Astrocyte of the spinal cord (primary cell): ENCODE measurements around the gene NDUFB7.
"Not testable (repeated sequence)": the region's sequence is repeated elsewhere in the genome, so short reads cannot be mapped to it uniquely, and the experiment has no call there.

Experiments
- DNase-seq: peaks from one replicate; pipeline ENCODE4 v3.0.0; 2011; ENCODE audit warnings: low read depth, low spot score
- H3K4me3 ChIP-seq: 2 replicates; pipeline ENCODE4 v1.5.1; 2011; ENCODE audit warnings: low read depth, mild to moderate bottlenecking, low read length, moderate library complexity
- CTCF ChIP-seq: IDR thresholded peaks from 2 replicates; pipeline ENCODE4 v1.5.1; 2012; ENCODE audit warnings: low read depth, mild to moderate bottlenecking, low read length, inconsistent platforms
- in situ Hi-C: cut with HindIII; loops from 2 replicates; pipeline ENCODE4 v1.10.0; 2017; ENCODE audit warnings: low sequenced_read_pairs

NDUFB7 gene

GRCh38 chr19:14553042-14553938, 18.6 kb downstream of the NDUFB7 start:
- H3K4me3 ChIP-seq, result no peak overlapping the region
- in situ Hi-C loops, result no loop called here
- DNase-seq, result no peak
- TF ChIP-seq CTCF, result no peak

- H3K4me3 ChIP-seq, in situ Hi-C loops, DNase-seq: not testable (repeated sequence)
These were observed 19.9 kb downstream of the NDUFB7 start for GRCh38 chr19:14552006-14552360.

GRCh38 chr19:14551134-14552005, 20.5 kb downstream of the NDUFB7 start:
- H3K4me3 ChIP-seq, in situ Hi-C loops, DNase-seq: not testable (repeated sequence)
- TF ChIP-seq CTCF, result peak; percentile 28

GRCh38 chr19:14550201-14550754, 21.6 kb downstream of the NDUFB7 start:
- H3K4me3 ChIP-seq, result no peak overlapping the region
- no peak for DNase-seq
- in situ Hi-C loops, result no loop called here
- TF ChIP-seq CTCF, result no peak

- no peak for DNase-seq
- in situ Hi-C loops, result no loop called here
- H3K4me3 ChIP-seq, result no peak overlapping the region
- no peak for TF ChIP-seq CTCF
These were observed 26.2 kb downstream of the NDUFB7 start for GRCh38 chr19:14545716-14546082.

- TF ChIP-seq CTCF, result no peak
- in situ Hi-C loops, result no loop called here
- DNase-seq, result no peak
- H3K4me3 ChIP-seq, result no peak overlapping the region
These were observed 26.7 kb downstream of the NDUFB7 start for GRCh38 chr19:14544977-14545715.
